Esophagus muscularis mucosa (tissue), 2 donors: ENCODE measurements around the gene XRCC3.

Experiments used
- EP300 ChIP-seq: sonication (generic); formaldehyde crosslinking; IDR thresholded peaks from one replicate; pipeline ENCODE4 v1.6.1; 2017; ENCODE audit warnings: antibody characterized with exemption
- POLR2A ChIP-seq: fragments of 450-650 bp; IDR thresholded peaks from one replicate; pipeline ENCODE4 v1.6.1; 2017; ENCODE audit warnings: antibody characterized with exemption, moderate library complexity, mild to moderate bottlenecking, low read depth

DNA sequence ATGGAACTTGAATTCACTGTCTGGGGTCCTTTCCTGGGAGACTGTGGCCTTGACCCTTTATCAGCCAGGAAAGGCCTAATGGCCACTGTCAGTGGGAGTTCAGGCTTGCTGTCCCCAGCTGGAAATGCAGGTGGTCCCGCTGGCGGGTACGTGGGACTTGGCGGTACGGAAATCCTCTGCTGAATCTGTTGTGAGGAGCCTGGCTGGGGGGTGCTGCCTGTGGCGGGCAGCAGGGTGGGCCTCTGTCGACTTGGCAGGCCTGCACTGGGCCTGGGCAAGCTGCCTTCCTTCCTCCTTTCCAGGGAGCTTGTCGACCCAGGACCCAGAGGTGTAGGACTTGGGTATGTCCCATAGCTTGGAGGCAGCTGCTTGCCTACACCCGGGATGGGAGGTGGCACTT lies 26.6 kb upstream of the XRCC3 start:
- TF ChIP-seq POLR2A (no peak), EP300 (no peak)
